Muscle layer of colon (tissue), 2 donors: ENCODE results near the gene SCGB2A2.

Source experiments
- H3K27ac ChIP-seq: one replicate; pipeline ENCODE4 v1.7.0; 2013; ENCODE audit warnings: low read depth, mild to moderate bottlenecking, low read length, moderate library complexity
- H3K27me3 ChIP-seq, 2 donors: one replicate each; pipeline ENCODE4 v1.7.0; 2013; ENCODE audit warnings: low read length in 2 of 2, mild to moderate bottlenecking in 2 of 2; ENCODE audit not compliant: insufficient read depth in 2 of 2, control insufficient read depth in 1 of 2
- H3K36me3 ChIP-seq: one replicate; pipeline ENCODE4 v1.7.0; 2013; ENCODE audit warnings: mild to moderate bottlenecking, low read length; ENCODE audit not compliant: insufficient read depth
- H3K4me1 ChIP-seq: one replicate; pipeline ENCODE4 v1.7.0; 2013; ENCODE audit warnings: mild to moderate bottlenecking, low read length; ENCODE audit not compliant: insufficient read depth
- H3K4me3 ChIP-seq, 2 donors: one replicate each; pipeline ENCODE4 v1.7.0; 2013; ENCODE audit warnings: low read length in 2 of 2, low read depth in 1 of 2, mild to moderate bottlenecking in 1 of 2, moderate library complexity in 1 of 2
- H3K9ac ChIP-seq: one replicate; pipeline ENCODE4 v1.7.0; 2013; ENCODE audit warnings: low read length
- H3K9me3 ChIP-seq: one replicate; pipeline ENCODE4 v1.7.0; 2013; ENCODE audit warnings: mild to moderate bottlenecking, low read length
- donor health status: abdominal sarcoma.
- donor health status: Adenocarcinoma of cecum.

Gene SCGB2A2

DNA sequence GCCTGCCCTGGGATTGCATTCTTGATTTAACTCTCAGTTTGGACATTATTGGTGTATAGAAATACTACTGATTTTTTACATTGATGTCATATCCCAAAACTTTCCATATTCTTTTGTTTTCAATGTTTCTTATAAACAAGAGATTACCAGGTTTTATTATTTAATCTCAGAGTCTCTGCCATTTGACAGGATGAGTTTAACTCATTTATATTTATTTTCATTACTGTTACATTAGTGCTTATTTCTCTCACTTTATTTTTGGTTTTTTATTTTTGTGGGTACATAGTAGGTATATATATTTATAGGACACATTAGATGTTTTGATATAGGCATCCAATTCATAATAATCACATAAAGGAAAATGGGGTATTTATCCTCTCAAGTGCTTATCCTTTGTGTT lies 38.0 kb downstream of the SCGB2A2 start:
- Histone ChIP-seq H3K27ac (no peak overlapping the region), H3K4me1 (no peaks in the 10 kb centered on the region), H3K27me3 (peaks cover 0 to 4% of the 10 kb centered on the region in 2 donors), H3K9ac (no peak overlapping the region), H3K9me3 (no peaks in the 10 kb centered on the region), H3K4me3 (no peak overlapping the region), H3K36me3 (no peaks in the 10 kb centered on the region)

DNA sequence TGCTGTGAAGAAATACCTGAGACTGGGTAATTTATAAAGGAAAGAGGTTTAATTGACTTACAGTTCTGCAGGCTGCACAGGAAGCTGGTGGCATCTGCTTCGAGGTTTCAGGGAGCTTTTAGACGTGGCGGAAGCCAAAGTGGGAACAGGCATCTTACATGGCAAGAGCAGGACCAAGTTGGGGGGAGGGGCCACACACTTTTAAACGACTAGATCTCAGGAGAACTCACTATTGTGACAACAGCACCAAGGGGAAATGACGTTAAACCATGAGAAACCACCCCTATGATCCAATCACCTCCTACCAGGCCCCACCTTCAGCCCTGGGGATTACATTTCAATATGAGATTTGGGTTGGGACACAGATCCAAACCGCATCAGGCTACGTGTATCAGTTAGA lies 40.0 kb downstream of the SCGB2A2 start:
- Histone ChIP-seq H3K36me3 (no peaks in the 10 kb centered on the region), H3K27me3 (peaks cover 0 to 11% of the 10 kb centered on the region in 2 donors), H3K9me3 (no peaks in the 10 kb centered on the region), H3K4me3 (no peak overlapping the region), H3K4me1 (no peaks in the 10 kb centered on the region), H3K9ac (no peak overlapping the region), H3K27ac (no peak overlapping the region)

DNA sequence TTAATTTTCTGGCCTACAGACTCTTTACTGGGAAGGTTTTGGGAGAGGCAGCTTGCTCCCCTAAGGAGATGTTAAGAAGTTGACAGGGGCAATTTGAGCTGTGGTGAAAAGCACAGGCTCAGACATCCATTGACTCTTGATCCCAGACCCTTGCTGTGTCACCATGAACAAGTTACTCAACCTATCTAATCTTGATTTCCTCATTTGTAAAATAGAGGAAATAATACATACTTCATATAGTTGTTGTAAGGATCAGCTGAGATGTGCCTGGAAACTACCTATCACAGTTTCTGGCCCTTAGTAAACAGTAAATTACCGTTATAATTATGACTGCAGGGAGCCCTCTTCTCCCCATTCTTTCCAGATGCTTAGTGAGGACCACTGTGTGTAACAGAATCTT lies 45.5 kb downstream of the SCGB2A2 start:
- Histone ChIP-seq H3K9ac (no peak overlapping the region), H3K4me1 (no peaks in the 10 kb centered on the region), H3K9me3 (no peaks in the 10 kb centered on the region), H3K27ac (no peak overlapping the region), H3K36me3 (no peaks in the 10 kb centered on the region), H3K27me3 (peaks cover 0 to 7% of the 10 kb centered on the region in 2 donors), H3K4me3 (no peak overlapping the region)

DNA sequence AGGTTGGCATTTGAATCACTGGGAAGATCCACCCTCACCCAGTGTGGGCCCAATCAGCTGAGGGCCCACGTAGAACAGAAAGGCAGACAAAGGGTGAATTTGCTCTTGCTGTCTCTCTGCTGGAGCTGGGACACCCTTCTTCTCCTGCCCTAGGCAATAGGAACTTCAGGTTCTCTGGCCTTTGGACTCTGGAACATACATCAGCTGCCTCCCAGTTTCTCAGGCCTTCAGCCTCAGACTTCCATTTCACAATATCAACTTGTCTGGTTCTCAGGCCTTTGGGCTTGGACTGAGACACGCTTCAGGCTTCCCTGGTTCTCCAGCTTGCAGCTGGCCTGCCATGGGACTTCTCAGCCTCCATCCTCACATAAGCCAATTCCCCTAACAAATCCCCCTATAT lies 52.6 kb downstream of the SCGB2A2 start:
- H3K4me3 ChIP-seq: no peak overlapping the region
- no peaks in the 10 kb centered on the region for H3K27me3 ChIP-seq
- H3K9ac ChIP-seq: no peak overlapping the region
- H3K27ac ChIP-seq: no peak overlapping the region
- no peaks in the 10 kb centered on the region for H3K36me3 ChIP-seq
- H3K9me3 ChIP-seq: no peaks in the 10 kb centered on the region
- H3K4me1 ChIP-seq: no peaks in the 10 kb centered on the region
